ENCODE measurements around the gene ANKH.

- TF ChIP-seq, protein P1, sequence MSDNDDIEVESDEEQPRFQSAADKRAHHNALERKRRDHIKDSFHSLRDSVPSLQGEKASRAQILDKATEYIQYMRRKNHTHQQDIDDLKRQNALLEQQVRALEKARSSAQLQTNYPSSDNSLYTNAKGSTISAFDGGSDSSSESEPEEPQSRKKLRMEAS (IDR thresholded peaks at IDR 0.05): no peak
- no peak for TF ChIP-seq RAD21 (IDR thresholded peaks at IDR 0.05; ENCODE audit: low read depth)
- TF ChIP-seq EGR1 (IDR thresholded peaks at IDR 0.05): no peak
- TF ChIP-seq TAF1 (IDR thresholded peaks at IDR 0.05; ENCODE audit: low read depth): no peak
- no peak for TF ChIP-seq FOXM1 (IDR thresholded peaks at IDR 0.05; ENCODE audit: borderline replicate concordance, low read depth)
- no peak for TF ChIP-seq NFIC (IDR thresholded peaks at IDR 0.05)
- TF ChIP-seq, protein P2, sequence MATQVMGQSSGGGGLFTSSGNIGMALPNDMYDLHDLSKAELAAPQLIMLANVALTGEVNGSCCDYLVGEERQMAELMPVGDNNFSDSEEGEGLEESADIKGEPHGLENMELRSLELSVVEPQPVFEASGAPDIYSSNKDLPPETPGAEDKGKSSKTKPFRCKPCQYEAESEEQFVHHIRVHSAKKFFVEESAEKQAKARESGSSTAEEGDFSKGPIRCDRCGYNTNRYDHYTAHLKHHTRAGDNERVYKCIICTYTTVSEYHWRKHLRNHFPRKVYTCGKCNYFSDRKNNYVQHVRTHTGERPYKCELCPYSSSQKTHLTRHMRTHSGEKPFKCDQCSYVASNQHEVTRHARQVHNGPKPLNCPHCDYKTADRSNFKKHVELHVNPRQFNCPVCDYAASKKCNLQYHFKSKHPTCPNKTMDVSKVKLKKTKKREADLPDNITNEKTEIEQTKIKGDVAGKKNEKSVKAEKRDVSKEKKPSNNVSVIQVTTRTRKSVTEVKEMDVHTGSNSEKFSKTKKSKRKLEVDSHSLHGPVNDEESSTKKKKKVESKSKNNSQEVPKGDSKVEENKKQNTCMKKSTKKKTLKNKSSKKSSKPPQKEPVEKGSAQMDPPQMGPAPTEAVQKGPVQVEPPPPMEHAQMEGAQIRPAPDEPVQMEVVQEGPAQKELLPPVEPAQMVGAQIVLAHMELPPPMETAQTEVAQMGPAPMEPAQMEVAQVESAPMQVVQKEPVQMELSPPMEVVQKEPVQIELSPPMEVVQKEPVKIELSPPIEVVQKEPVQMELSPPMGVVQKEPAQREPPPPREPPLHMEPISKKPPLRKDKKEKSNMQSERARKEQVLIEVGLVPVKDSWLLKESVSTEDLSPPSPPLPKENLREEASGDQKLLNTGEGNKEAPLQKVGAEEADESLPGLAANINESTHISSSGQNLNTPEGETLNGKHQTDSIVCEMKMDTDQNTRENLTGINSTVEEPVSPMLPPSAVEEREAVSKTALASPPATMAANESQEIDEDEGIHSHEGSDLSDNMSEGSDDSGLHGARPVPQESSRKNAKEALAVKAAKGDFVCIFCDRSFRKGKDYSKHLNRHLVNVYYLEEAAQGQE (IDR thresholded peaks at IDR 0.05; ENCODE audit: low read depth): no peak
- TF ChIP-seq EP300 (IDR thresholded peaks at IDR 0.05; ENCODE audit: borderline replicate concordance): no peak
- no peak for TF ChIP-seq YY1 (IDR thresholded peaks at IDR 0.05; ENCODE audit: low read depth)
Observed at GRCh38 chr5:14810282-14810681, 61.3 kb downstream of the ANKH start.

All from Ishikawa (cell line).